HAP-1 (cell line): ENCODE data around the gene C12orf42.

Experiments used
- DNase-seq, 2 experiments: peaks; one replicate each; pipeline ENCODE4 v3.0.0-alpha.2; 2016 to 2020; ENCODE audit warnings: low spot score in 2 of 2
- H3K27me3 ChIP-seq: fragments of 250-450 bp; sonication (Bioruptor Pico); 2 replicates; pipeline ENCODE4 v1.5.1; 2020; ENCODE audit warnings: low read depth, mild to moderate bottlenecking, moderate library complexity
- H3K36me3 ChIP-seq: fragments of 250-450 bp; sonication (Bioruptor Pico); replicated peaks from 2 replicates; pipeline ENCODE4 v1.5.1; 2020; ENCODE audit warnings: mild to moderate bottlenecking
- H3K4me1 ChIP-seq: fragments of 250-450 bp; sonication (Bioruptor Pico); 2 replicates; pipeline ENCODE4 v1.5.1; 2020; ENCODE audit warnings: mild to moderate bottlenecking
- H3K4me3 ChIP-seq: fragments of 250-450 bp; sonication (Bioruptor Pico); 2 replicates; pipeline ENCODE4 v1.5.1; 2020; ENCODE audit warnings: mild to moderate bottlenecking, moderate library complexity
- H3K9me3 ChIP-seq: fragments of 250-450 bp; sonication (Bioruptor Pico); 2 replicates; pipeline ENCODE4 v1.5.1; 2020; ENCODE audit warnings: mild to moderate bottlenecking, moderate library complexity
- in situ Hi-C: fragments of 300-500 bp; cut with MboI; formaldehyde crosslinking; loops from 3 replicates; pipeline ENCODE4 v1.14.3; 2020; ENCODE audit warnings: low sequenced_read_pairs, inconsistent platforms, mixed read lengths

The C12orf42 gene

GRCh38 chr12:103382736-103383346 lies 112.9 kb downstream of the C12orf42 start:
- Histone ChIP-seq H3K36me3 (no peaks in the 10 kb centered on the region), H3K4me1 (no peaks in the 10 kb centered on the region), H3K4me3 (no peak overlapping the region), H3K9me3 (no peaks in the 10 kb centered on the region), H3K27me3 (no peaks in the 10 kb centered on the region)
- DNase-seq = no peak
- in situ Hi-C loops = no loop called here

DNA sequence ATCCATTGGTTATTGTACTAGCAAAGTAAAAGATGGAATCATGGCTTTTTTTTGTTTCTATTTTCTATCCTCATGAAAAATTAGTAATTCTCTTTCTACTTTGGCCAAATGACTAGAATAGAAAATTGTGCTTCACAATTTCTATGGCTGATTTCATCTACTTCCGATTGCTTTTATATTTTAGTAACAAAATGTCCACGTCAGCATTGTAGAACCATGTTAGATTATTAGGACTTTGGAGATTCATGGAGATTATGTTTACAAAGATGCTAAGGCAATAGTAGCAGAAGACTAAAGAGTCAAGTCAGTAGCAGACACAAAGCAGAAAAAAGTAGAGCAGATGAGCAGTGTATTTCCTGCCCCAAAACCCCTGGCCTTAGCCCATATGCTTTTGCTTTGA lies 113.6 kb downstream of the C12orf42 start:
- Histone ChIP-seq H3K4me3 (no peak overlapping the region), H3K27me3 (no peaks in the 10 kb centered on the region), H3K36me3 (no peaks in the 10 kb centered on the region), H3K9me3 (no peaks in the 10 kb centered on the region), H3K4me1 (no peaks in the 10 kb centered on the region)
- no peak for DNase-seq
- in situ Hi-C loops = no loop called here

DNA sequence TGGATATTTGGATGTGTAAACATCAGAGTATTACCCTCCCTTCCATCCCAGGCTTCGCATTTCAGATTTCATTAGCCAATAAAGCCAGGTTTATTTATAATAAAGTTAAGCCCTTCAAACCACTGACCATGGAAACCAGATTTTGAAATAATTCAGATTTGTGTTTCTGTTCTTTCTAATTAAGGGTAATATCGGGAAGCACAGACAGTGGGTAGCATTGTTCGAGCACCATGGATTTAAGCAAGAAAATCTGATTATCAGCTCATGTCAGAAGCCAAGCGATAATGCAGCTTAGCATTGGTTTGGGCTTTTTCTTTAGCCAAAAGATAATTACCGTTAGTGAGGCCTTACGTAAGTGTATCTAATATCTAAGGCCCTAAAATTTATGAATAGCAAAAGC lies 116.1 kb downstream of the C12orf42 start:
- H3K9me3 ChIP-seq = no peaks in the 10 kb centered on the region
- in situ Hi-C loops = no loop called here
- no peaks in the 10 kb centered on the region for H3K4me1 ChIP-seq
- no peaks in the 10 kb centered on the region for H3K36me3 ChIP-seq
- no peaks in the 10 kb centered on the region for H3K27me3 ChIP-seq
- no peak for DNase-seq
- no peak overlapping the region for H3K4me3 ChIP-seq

- Histone ChIP-seq H3K4me1 (no peaks in the 10 kb centered on the region), H3K36me3 (no peaks in the 10 kb centered on the region), H3K27me3 (no peaks in the 10 kb centered on the region), H3K9me3 (no peaks in the 10 kb centered on the region), H3K4me3 (no peak overlapping the region)
- no peak for DNase-seq
- in situ Hi-C loops = no loop called here
Observed at GRCh38 chr12:103373088-103373523, 122.7 kb downstream of the C12orf42 start.

DNA sequence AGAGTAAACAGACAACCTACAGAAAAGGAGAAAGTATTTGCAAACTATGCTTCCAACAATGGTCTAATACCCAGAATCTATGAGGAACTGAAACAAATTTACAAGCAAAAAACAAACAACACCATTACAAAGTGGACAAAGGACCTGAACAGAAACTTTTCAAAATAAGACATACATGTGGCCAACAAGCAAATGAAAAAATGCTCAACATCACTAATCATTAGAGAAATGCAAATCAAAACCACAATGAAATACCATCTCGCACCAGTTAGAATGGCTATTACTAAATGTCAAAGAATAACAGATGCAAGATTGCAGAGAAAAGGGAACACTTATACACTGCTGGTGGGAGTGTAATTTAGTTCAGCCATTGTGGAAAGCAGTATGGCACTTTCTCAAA lies 125.8 kb downstream of the C12orf42 start:
- Histone ChIP-seq H3K27me3 (no peaks in the 10 kb centered on the region), H3K4me1 (no peaks in the 10 kb centered on the region), H3K9me3 (no peaks in the 10 kb centered on the region), H3K36me3 (no peaks in the 10 kb centered on the region), H3K4me3 (no peak overlapping the region)
- in situ Hi-C loops = no loop called here
- DNase-seq = no peak

DNA sequence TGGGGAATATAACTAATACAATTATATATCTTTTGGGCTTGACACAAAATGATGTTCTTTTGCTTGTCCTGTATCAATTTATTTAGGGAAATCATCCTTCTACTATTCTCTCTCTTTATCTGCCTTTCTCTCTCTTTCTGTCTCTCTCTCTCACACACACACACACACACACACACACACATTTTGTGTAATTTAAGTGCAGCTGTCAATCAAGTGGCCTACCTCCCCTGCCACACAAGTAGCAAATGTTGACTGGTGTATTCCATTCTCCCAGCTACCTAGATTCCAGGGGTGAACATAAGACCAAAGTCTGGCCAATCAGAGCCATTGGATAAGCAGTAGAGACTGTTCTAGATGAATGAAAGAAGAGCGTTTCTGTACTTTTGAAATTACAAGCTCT lies 127.6 kb downstream of the C12orf42 start:
- Histone ChIP-seq H3K4me3 (no peak overlapping the region), H3K9me3 (no peaks in the 10 kb centered on the region), H3K36me3 (no peaks in the 10 kb centered on the region), H3K4me1 (no peaks in the 10 kb centered on the region), H3K27me3 (no peaks in the 10 kb centered on the region)
- no peak for DNase-seq
- in situ Hi-C loops = no loop called here

DNA sequence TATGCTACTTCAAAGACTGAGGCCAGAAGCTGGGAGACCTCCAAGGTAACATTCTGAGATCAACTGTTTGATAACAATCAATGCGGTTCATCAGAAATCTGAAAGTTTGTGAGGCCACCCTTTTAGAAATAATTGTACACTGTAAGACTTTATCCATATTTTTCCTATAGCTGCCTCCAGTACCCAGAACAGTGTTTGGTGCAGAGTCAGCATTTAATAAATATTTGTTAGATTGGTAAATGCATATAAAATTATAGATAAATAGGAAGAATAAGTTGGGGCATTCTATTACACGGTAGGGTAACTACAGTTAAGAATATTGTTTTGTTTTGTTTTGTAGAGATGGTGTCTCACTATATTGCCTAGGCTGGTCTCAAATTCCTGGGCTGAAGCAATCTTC lies 141.4 kb downstream of the C12orf42 start:
- H3K27me3 ChIP-seq = no peaks in the 10 kb centered on the region
- in situ Hi-C loops = no loop called here

GRCh38 chr12:103353913-103354312 lies 141.9 kb downstream of the C12orf42 start:
- no peak for DNase-seq
- H3K27me3 ChIP-seq = no peaks in the 10 kb centered on the region
- no peaks in the 10 kb centered on the region for H3K36me3 ChIP-seq
- no peaks in the 10 kb centered on the region for H3K4me1 ChIP-seq
- no peak overlapping the region for H3K4me3 ChIP-seq
- no peaks in the 10 kb centered on the region for H3K9me3 ChIP-seq
- in situ Hi-C loops = no loop called here

More for the DNA sequence above, 141.4 kb downstream of the C12orf42 start:
- Histone ChIP-seq H3K4me1 (no peaks in the 10 kb centered on the region), H3K4me3 (no peak overlapping the region), H3K9me3 (no peaks in the 10 kb centered on the region), H3K36me3 (no peaks in the 10 kb centered on the region)
- no peak for DNase-seq

- Histone ChIP-seq H3K36me3 (no peaks in the 10 kb centered on the region), H3K9me3 (no peaks in the 10 kb centered on the region), H3K4me3 (no peak overlapping the region), H3K4me1 (no peaks in the 10 kb centered on the region), H3K27me3 (no peaks in the 10 kb centered on the region)
- DNase-seq = no peak
- in situ Hi-C loops = no loop called here
Observed at GRCh38 chr12:103350116-103350515, 145.7 kb downstream of the C12orf42 start.

DNA sequence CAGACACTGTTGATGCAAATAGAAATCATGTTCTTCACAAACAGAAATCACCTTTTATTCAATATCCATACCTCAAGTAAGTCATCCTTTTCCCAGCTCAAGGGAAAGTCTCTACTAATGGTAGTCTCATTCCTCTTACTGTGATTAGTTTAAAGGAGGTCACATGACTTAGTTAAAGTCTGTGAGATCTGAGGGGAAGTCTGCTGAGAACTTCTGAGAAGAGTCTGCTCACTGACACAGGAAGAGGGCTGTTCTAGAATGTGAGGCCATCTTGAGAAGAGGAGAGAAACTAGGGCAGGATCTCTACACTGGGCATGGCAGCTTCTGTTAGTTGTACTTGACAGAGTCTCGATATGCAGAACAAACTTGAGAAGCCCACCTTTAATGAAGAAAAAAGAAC lies 146.8 kb downstream of the C12orf42 start:
- no peaks in the 10 kb centered on the region for H3K4me1 ChIP-seq
- no peaks in the 10 kb centered on the region for H3K27me3 ChIP-seq
- in situ Hi-C loops = no loop called here
- H3K9me3 ChIP-seq = no peaks in the 10 kb centered on the region
- no peak for DNase-seq
- H3K36me3 ChIP-seq = no peaks in the 10 kb centered on the region
- H3K4me3 ChIP-seq = no peak overlapping the region

- Histone ChIP-seq H3K4me3 (no peak overlapping the region), H3K4me1 (no peaks in the 10 kb centered on the region), H3K27me3 (no peaks in the 10 kb centered on the region; the same call in 1 of the 2 replicates), H3K36me3 (no peaks in the 10 kb centered on the region), H3K9me3 (no peaks in the 10 kb centered on the region)
- DNase-seq = no peak
- in situ Hi-C loops = no loop called here
Observed at GRCh38 chr12:103336940-103337339, 158.8 kb downstream of the C12orf42 start.

DNA sequence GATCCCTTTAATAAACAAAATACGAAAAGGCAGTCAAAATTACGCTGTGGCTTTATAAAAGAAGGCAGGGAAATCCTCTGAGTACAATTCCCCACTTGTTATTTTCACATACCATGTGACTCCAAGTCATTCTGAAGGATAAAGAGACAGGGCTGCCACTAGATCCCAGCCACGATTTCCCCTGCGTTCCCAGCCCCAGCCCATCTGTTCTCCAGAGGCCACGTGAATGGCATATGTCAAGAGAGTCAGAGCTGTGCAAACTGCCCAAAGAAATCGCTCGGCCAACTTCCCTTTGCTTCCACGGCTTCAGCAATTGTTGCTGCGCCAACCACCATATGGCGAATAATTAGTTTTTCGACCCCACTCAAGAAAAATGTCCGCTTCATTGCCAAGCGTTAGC lies 161.3 kb downstream of the C12orf42 start:
- H3K27me3 ChIP-seq = no peaks in the 10 kb centered on the region; the same call in 1 of the 2 replicates
- H3K4me1 ChIP-seq = no peaks in the 10 kb centered on the region
- in situ Hi-C loops = no loop called here
- H3K9me3 ChIP-seq = no peaks in the 10 kb centered on the region
- no peak overlapping the region for H3K4me3 ChIP-seq
- DNase-seq = no peak
- H3K36me3 ChIP-seq = no peaks in the 10 kb centered on the region

DNA sequence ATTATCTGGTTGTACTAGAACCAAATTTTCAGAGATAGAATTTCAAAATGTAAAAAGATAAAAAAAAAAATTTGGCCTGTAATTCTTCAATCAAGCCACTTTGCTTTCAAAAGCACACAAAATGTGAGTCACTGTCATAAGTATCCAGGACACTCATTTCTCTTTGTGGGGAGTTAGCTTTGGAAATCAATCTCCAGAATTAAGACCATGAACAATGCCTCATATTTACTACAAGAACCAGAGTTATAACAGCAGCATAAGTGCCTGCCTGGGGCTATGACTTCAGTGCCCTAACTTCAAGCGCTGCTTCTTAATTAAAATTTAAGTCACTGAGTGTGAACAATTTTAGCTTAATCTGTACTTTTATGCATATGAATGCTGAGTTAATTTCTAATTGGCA lies 162.1 kb downstream of the C12orf42 start:
- Histone ChIP-seq H3K9me3 (no peaks in the 10 kb centered on the region), H3K27me3 (no peaks in the 10 kb centered on the region; the same call in 1 of the 2 replicates), H3K36me3 (no peaks in the 10 kb centered on the region), H3K4me3 (no peak overlapping the region), H3K4me1 (no peaks in the 10 kb centered on the region)
- in situ Hi-C loops = no loop called here
- DNase-seq = no peak

GRCh38 chr12:103331643-103332042 lies 164.1 kb downstream of the C12orf42 start:
- DNase-seq = no peak
- Histone ChIP-seq H3K4me1 (no peaks in the 10 kb centered on the region), H3K4me3 (no peak overlapping the region), H3K9me3 (no peaks in the 10 kb centered on the region), H3K27me3 (no peaks in the 10 kb centered on the region; the same call in 1 of the 2 replicates), H3K36me3 (no peaks in the 10 kb centered on the region)
- in situ Hi-C loops = no loop called here

DNA sequence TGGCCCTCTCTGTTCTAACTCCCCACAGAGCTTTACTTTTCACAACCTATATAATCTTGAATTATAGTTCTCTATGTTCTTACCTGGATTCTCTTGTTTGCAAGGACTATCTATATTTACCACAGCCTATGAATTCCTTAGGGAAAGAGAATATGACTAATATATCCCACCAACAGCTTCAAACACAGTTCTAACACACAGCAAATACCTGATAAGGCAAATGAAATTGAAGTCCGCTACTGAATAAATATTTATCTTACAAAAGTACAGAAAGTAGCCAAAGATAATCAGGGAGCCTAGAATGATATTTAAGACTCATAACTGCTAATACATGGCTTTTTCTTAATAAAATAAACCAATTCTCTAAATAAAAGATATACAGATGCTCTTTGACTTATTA lies 165.1 kb downstream of the C12orf42 start:
- Histone ChIP-seq H3K36me3 (no peaks in the 10 kb centered on the region), H3K27me3 (no peaks in the 10 kb centered on the region), H3K9me3 (no peaks in the 10 kb centered on the region), H3K4me3 (no peak overlapping the region), H3K4me1 (no peaks in the 10 kb centered on the region)
- DNase-seq = no peak
- in situ Hi-C loops = no loop called here
